Sigmoid colon (tissue), 7 donors: Measurements from ENCODE around the gene FAT2. TPM values are rescaled to one million over a fixed set of nuclear protein-coding genes. Genes with fewer than 3 reads are reported as not detected.

ENCODE experiments used
- DNase-seq: peaks from one replicate; pipeline ENCODE4 v3.0.0-alpha.2; 2019
- H3K27ac ChIP-seq, 4 donors: fragments of 200-600 bp; sonication (generic); one replicate each; pipeline ENCODE4 v1.5.1; 2016 to 2019; ENCODE audit warnings: mild to moderate bottlenecking in 1 of 4
- H3K27me3 ChIP-seq, 3 donors: fragments of 200-600 bp; sonication (generic); one replicate each; pipeline ENCODE4 v1.5.1; 2019; ENCODE audit warnings: mild to moderate bottlenecking in 1 of 3
- H3K36me3 ChIP-seq, 4 donors: fragments of 200-600 bp; sonication (generic); one replicate each; pipeline ENCODE4 v1.5.1; 2016 to 2019
- H3K4me1 ChIP-seq, 4 donors: fragments of 200-600 bp; sonication (generic); one replicate each; pipeline ENCODE4 v1.5.1; 2017 to 2019
- H3K4me3 ChIP-seq, 4 donors: fragments of 200-600 bp; sonication (generic); one replicate each; pipeline ENCODE4 v1.5.1; 2017 to 2019; ENCODE audit warnings: mild to moderate bottlenecking in 2 of 4, moderate library complexity in 1 of 4
- H3K9me3 ChIP-seq, 4 donors: fragments of 200-600 bp in 3 of 4; sonication (generic) in 3 of 4; one replicate each; pipeline versions ENCODE4 v1.5.1 to v1.6.1; 2013 to 2019
- EP300 ChIP-seq, 4 donors: sonication (generic); formaldehyde crosslinking; IDR thresholded peaks; one replicate each; pipeline ENCODE4 v1.6.1; 2017; ENCODE audit warnings: antibody characterized with exemption in 4 of 4
- POLR2A ChIP-seq, 2 donors: fragments of 450-650 bp; IDR thresholded peaks; one replicate each; pipeline ENCODE4 v1.6.1; 2016; ENCODE audit warnings: antibody characterized with exemption in 2 of 2, mild to moderate bottlenecking in 2 of 2, moderate library complexity in 2 of 2
- POLR2AphosphoS5 ChIP-seq, 4 donors: sonication (generic); formaldehyde crosslinking; IDR thresholded peaks; one replicate each; pipeline ENCODE4 v1.6.1; 2017; ENCODE audit warnings: antibody characterized with exemption in 4 of 4
- WGBS, 2 donors: extraction: QIAGEN DNeasy Blood & Tissue Kit; methylation state at CpG; one replicate each; pipeline ENCODE4 v1.1.7; 2013; 5-methylcytosine and 5-hydroxymethylcytosine counted together
- intact Hi-C: fragments of 100-400 bp; cut with DNase I; formaldehyde crosslinking; loops from one replicate; pipeline ENCODE4 v1.15.1; 2023
- polyA plus RNA-seq, 3 donors: library from polyadenylated mRNA; stranded (reverse); fragments of 200-250 nt; gene quantifications; one replicate each; pipeline ENCODE4 v1.2.3, GENCODE V29; 2013
- total RNA-seq, 4 donors: library from RNA; depleted of rRNA; stranded (reverse); fragments of >200 nt; gene quantifications; one replicate each; pipeline ENCODE4 v1.1.0, GENCODE V29; 2016
- TF ChIP-seq, protein P1 (sequence below), 4 experiments: fragments of 450-650 bp in 3 of 4; fragments of 200-600 bp in 1 of 4; IDR thresholded peaks; one replicate each; pipeline ENCODE4 v1.5.1; 2016 to 2019; ENCODE audit warnings: antibody characterized with exemption in 4 of 4, mild to moderate bottlenecking in 3 of 4, moderate library complexity in 2 of 4
- donor health status: healthy with polysubstance abuse.
- donor health status: Bipolar disorder and iron deficiency.
- donor health status: healthy.

Gene FAT2
- total and polyA plus RNA-seq, 7 donors, result 0.03 TPM; not detected in 6

DNA sequence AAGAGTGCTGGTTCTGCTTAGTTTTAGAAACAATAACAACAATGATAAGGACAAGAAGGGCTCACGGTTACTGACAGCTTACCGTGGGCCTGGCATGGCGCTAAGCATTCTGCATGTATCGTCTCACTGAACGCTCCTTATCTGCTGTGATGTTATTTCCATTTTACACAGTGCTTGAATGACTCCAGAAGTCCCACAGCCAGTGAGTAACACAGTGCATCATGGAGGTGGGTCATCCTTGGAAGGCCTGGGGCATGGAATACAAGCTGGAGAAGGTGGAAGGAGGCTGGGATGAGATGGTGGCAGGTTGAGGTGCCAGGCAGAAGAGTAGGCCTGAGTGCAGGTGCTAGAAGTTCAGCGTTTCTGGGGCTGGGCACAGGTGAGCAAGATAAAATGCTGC, 36.5 kb upstream of the FAT2 start:
- Histone ChIP-seq H3K9me3 (no peaks in the 10 kb centered on the region), H3K36me3 (no peaks in the 10 kb centered on the region), H3K4me1 (no peaks in the 10 kb centered on the region), H3K27ac (no peak overlapping the region), H3K4me3 (no peak overlapping the region), H3K27me3 (no peaks in the 10 kb centered on the region)
- intact Hi-C loops, result no loop called here
- TF ChIP-seq POLR2AphosphoS5 (IDR thresholded peaks at IDR 0.05) (no peak), POLR2A (IDR thresholded peaks at IDR 0.05) (no peak), EP300 (IDR thresholded peaks at IDR 0.05) (no peak)
- TF ChIP-seq, protein P1, sequence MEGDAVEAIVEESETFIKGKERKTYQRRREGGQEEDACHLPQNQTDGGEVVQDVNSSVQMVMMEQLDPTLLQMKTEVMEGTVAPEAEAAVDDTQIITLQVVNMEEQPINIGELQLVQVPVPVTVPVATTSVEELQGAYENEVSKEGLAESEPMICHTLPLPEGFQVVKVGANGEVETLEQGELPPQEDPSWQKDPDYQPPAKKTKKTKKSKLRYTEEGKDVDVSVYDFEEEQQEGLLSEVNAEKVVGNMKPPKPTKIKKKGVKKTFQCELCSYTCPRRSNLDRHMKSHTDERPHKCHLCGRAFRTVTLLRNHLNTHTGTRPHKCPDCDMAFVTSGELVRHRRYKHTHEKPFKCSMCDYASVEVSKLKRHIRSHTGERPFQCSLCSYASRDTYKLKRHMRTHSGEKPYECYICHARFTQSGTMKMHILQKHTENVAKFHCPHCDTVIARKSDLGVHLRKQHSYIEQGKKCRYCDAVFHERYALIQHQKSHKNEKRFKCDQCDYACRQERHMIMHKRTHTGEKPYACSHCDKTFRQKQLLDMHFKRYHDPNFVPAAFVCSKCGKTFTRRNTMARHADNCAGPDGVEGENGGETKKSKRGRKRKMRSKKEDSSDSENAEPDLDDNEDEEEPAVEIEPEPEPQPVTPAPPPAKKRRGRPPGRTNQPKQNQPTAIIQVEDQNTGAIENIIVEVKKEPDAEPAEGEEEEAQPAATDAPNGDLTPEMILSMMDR (IDR thresholded peaks at IDR 0.05), result no peak
- 81 to 90% methylated on average over 6 of the region's 6 CpGs for WGBS, 2 donors
- DNase-seq, result no peak

DNA sequence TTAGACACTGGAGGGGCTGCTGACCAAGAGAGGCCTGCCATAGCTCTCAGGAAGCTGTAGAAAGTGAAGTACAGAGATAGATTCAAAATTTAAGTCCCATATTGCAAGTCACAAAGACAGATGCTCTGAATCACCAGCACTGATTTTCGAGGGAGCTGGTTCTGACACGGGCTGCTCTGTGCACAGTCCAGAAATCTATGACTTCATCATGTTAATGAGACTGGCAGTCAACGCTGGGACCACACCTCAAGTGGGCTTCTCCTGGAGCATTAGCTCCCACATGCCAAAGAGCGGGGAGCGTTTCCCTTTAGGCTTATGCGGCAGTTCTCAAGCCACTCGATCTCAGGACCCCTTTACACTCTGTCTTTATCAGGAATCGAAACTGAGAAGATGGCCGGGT, 34.2 kb upstream of the FAT2 start:
- intact Hi-C loops, result no loop called here
- no peaks in the 10 kb centered on the region for H3K36me3 ChIP-seq
- H3K27ac ChIP-seq, result no peak overlapping the region
- TF ChIP-seq, protein P1 (IDR thresholded peaks at IDR 0.05), result no peak
- TF ChIP-seq POLR2AphosphoS5 (IDR thresholded peaks at IDR 0.05) (no peak), POLR2A (IDR thresholded peaks at IDR 0.05) (no peak), EP300 (IDR thresholded peaks at IDR 0.05) (no peak)
- DNase-seq, result no peak
- H3K9me3 ChIP-seq, result no peaks in the 10 kb centered on the region
- no peak overlapping the region for H3K4me3 ChIP-seq
- no peaks in the 10 kb centered on the region for H3K4me1 ChIP-seq
- 80 to 90% methylated on average over 9 of the region's 9 CpGs for WGBS, 2 donors
- H3K27me3 ChIP-seq, result peaks cover 0 to 9% (median 0%) of the 10 kb centered on the region in 3 donors

DNA sequence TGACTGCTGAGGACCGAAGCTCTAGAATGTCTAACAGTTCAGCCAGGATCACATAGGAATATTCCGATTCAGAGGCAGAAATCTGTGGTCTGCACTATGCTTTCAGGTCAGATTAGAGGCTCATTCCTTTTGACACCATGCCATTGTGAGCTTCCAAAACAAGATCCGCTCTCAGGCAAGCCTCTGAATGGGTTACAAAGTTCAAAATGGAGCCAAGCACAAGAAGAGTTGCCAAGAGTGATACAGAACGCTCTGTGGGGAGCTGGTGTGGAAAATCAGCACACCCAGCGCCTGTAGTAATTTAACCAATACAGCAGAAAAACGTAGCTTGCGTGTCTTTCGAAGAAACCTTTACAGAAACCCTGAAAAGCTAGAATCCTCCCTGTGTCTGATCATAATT, 33.3 kb upstream of the FAT2 start:
- intact Hi-C loops, result no loop called here
- H3K36me3 ChIP-seq, result no peaks in the 10 kb centered on the region

DNA sequence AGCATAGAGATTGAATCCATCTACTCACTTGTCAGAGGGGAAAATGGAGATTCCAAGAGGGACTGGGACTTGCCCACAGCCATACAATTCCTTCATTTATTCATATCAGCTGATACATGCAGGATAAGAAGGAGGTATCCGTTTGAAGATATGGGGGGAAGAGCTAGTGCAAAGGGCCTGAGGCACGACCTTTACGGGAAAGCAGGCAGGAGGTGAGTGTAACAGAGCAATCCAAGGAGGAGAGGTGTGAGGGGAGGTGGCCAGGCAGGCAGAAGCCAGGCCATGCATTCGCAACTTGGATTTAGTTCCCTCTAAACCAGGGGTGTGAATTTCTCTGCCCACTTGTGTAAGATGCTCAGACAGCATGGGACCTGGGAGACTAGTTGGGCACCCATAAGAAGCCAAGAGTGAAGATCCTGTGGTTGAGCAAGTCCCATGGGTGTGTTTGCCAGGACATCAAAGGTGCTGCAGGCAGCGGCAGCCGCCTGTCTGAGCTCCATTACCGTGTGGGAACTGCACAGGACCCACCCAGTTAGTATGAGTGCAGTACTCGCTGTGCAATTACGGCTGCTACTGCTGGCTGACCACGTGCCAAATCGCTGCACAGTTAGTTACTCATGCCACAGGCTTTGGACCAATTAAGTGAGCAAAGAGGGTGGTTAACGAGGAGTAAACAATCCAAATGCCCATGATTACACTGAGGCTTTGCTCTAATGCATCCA, 31.4 kb upstream of the FAT2 start:
- Histone ChIP-seq H3K9me3 (peaks cover 0 to 2% (median 0%) of the 10 kb centered on the region in 4 donors), H3K4me3 (no peak overlapping the region), H3K27me3 (peaks cover 0 to 9% (median 0%) of the 10 kb centered on the region in 3 donors), H3K36me3 (no peaks in the 10 kb centered on the region), H3K4me1 (no peaks in the 10 kb centered on the region), H3K27ac (no peak overlapping the region)
- TF ChIP-seq EP300 (IDR thresholded peaks at IDR 0.05) (no peak), POLR2AphosphoS5 (IDR thresholded peaks at IDR 0.05) (no peak), POLR2A (IDR thresholded peaks at IDR 0.05) (no peak)
- TF ChIP-seq, protein P1 (IDR thresholded peaks at IDR 0.05), result no peak
- no peak for DNase-seq
- WGBS, 2 donors, result 33 to 59% methylated on average over 12 of the region's 12 CpGs
- intact Hi-C loops, result no loop called here

More for the DNA sequence above, 33.3 kb upstream of the FAT2 start:
- peaks cover 0 to 9% (median 0%) of the 10 kb centered on the region in 3 donors for H3K27me3 ChIP-seq
- no peak for DNase-seq
- H3K27ac ChIP-seq, result no peak overlapping the region
- H3K4me1 ChIP-seq, result no peaks in the 10 kb centered on the region
- whole genome bisulfite sequencing, 2 donors, result 81% methylated on average over 8 of the region's 8 CpGs
- no peak overlapping the region for H3K4me3 ChIP-seq
- TF ChIP-seq, protein P1 (IDR thresholded peaks at IDR 0.05), result no peak
- no peak for TF ChIP-seq POLR2A (IDR thresholded peaks at IDR 0.05)
- no peak for TF ChIP-seq POLR2AphosphoS5 (IDR thresholded peaks at IDR 0.05)
- TF ChIP-seq EP300 (IDR thresholded peaks at IDR 0.05), result no peak
- no peaks in the 10 kb centered on the region for H3K9me3 ChIP-seq
